Measurements from ENCODE around the gene EPHA4.

Gene EPHA4

DNA sequence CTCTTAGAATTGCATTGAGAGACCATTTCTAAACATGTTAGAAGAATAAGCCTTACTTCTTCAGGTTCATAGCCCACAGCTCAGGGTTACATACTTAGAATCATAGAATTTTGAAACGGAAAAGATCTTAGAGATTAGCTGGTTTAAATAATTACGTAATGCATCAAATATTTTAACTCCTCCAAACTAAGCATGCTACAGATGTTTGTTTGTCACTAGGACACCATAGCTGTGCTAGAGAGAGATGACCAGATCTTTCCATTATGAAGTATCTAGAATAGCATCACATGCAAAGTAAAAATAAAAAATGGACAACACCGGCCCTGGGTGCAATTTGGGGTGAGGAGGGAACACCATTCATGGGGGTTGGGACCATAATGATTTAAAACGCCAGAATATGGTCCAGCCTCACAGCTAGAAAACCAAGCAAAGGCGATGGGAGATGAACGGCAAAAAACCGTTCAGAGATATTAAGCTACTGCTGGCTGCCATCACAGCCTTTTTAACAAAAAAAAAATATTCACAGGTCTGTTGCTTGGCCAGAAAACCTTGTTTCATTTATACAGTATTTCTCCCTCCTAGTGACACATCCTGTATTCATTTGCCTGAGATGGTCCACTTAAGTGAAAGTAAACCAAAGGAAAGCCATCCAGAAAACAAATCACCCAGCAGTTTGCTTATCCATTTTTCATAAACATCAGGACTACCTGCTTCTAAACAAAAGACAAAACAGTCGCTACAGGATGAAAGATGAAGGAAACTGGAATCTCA lies 94.2 kb downstream of the EPHA4 start:
- ChIA-PET CTCF (no interaction called here), POLR2A (interaction anchor here (0.6 kb wide), 1 partner anchor 94 kb away, joined by 4 read pairs; no protein-coding TSS in a partner anchor)
- no peak overlapping the region for H3K4me3 ChIP-seq (ENCODE audit: low read depth, low read length)
- no peak for DNase-seq (ENCODE audit: low read depth, low spot score)
- TF ChIP-seq, protein P1, sequence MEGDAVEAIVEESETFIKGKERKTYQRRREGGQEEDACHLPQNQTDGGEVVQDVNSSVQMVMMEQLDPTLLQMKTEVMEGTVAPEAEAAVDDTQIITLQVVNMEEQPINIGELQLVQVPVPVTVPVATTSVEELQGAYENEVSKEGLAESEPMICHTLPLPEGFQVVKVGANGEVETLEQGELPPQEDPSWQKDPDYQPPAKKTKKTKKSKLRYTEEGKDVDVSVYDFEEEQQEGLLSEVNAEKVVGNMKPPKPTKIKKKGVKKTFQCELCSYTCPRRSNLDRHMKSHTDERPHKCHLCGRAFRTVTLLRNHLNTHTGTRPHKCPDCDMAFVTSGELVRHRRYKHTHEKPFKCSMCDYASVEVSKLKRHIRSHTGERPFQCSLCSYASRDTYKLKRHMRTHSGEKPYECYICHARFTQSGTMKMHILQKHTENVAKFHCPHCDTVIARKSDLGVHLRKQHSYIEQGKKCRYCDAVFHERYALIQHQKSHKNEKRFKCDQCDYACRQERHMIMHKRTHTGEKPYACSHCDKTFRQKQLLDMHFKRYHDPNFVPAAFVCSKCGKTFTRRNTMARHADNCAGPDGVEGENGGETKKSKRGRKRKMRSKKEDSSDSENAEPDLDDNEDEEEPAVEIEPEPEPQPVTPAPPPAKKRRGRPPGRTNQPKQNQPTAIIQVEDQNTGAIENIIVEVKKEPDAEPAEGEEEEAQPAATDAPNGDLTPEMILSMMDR (IDR thresholded peaks at IDR 0.05; ENCODE audit: insufficient read depth, low read length, missing control alignments), result no peak

DNA sequence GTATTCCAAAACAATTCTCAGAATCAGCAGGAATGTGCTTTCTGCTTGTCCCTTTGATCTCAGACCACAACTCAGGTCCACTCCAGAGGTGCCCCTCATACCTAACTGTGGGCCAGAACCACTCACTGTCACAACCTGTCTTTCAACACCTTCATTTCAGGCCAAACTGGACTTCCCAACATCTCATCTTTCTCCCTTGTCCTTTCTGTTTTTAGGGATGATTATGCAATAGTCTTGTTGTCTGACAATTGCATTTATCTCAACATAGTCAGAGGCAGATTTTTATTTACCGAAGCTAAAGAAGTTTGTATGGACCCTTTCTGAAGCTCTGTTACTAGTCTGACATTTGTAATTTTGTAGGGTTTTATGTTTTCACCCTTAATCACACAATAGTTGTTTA lies 95.9 kb downstream of the EPHA4 start:
- POLR2A ChIA-PET, result no interaction called here
- no peak overlapping the region for H3K4me3 ChIP-seq (ENCODE audit: low read depth, low read length)
- TF ChIP-seq, protein P1 (IDR thresholded peaks at IDR 0.05; ENCODE audit: insufficient read depth, low read length, missing control alignments), result no peak
- CTCF ChIA-PET, result no interaction called here
- no peak for DNase-seq (ENCODE audit: low read depth, low spot score)

DNA sequence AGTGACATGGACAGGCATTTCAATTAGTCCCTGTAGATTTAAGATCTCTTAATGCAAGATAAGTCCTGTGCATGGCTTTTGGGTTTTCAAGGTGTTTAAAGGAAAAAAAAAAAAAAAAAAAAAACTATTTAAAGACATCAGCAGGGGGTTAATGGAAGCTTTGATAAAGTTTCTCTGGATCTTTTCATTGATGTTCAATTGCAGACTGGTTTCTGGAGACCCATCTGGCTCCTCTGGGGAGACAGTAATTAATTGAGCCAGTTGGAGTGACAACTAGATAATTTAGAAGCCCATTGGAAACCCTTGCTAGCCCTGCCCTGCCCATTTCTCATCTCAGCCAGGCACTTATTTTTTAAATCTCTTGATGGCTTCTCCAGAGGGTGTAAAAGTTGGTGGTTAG lies 98.7 kb downstream of the EPHA4 start:
- DNase-seq (ENCODE audit: low read depth, low spot score), result no peak
- H3K4me3 ChIP-seq (ENCODE audit: low read depth, low read length), result no peak overlapping the region
- ChIA-PET CTCF (no interaction called here), POLR2A (no interaction called here)
- TF ChIP-seq, protein P1 (IDR thresholded peaks at IDR 0.05; ENCODE audit: insufficient read depth, low read length, missing control alignments), result no peak

DNA sequence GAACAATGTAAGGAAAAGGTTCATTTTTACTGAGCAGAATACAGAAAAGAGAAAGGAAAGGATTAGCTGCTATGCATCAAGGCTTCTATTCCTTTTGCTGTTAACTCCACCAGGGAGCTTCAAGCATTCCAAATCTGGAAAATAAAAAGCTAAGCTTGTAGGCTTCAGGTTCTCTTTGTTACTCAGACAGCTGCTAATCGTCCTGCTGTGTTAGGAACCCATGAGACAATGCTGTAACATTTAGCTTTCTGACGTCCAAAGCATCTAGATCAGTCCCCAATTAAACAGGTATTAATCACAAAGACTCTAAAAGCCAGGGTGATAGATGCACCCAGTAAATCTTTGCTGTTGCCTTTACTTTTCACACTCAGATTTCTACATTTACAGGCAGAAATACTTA lies 103.8 kb downstream of the EPHA4 start:
- H3K4me3 ChIP-seq (ENCODE audit: low read depth, low read length), result no peak overlapping the region
- TF ChIP-seq, protein P1 (IDR thresholded peaks at IDR 0.05; ENCODE audit: insufficient read depth, low read length, missing control alignments), result no peak
- POLR2A ChIA-PET, result no interaction called here
- CTCF ChIA-PET, result no interaction called here
- DNase-seq (ENCODE audit: low read depth, low spot score), result no peak

- TF ChIP-seq, protein P1 (IDR thresholded peaks at IDR 0.05; ENCODE audit: insufficient read depth, low read length, missing control alignments), result no peak
- ChIA-PET CTCF (interaction anchor here (0.8 kb wide), 1 partner anchor 14 kb away, joined by 3 read pairs; no protein-coding TSS in a partner anchor), POLR2A (no interaction called here)
- H3K4me3 ChIP-seq (ENCODE audit: low read depth, low read length), result no peak overlapping the region
- no peak for DNase-seq (ENCODE audit: low read depth, low spot score)
Observed at GRCh38 chr2:221467610-221468009, 104.5 kb downstream of the EPHA4 start.

- TF ChIP-seq, protein P1 (IDR thresholded peaks at IDR 0.05; ENCODE audit: insufficient read depth, low read length, missing control alignments), result no peak
- POLR2A ChIA-PET, result no interaction called here
- H3K4me3 ChIP-seq (ENCODE audit: low read depth, low read length), result no peak overlapping the region
- CTCF ChIA-PET, result no interaction called here
- DNase-seq (ENCODE audit: low read depth, low spot score), result no peak
Observed at GRCh38 chr2:221466744-221467143, 105.4 kb downstream of the EPHA4 start.
